ENCODE data around the gene ARHGEF2.
A peak's percentile ranks its signal among the peaks of the same experiment; 100 is the strongest.

The ARHGEF2 gene

GRCh38 chr1:155966750-155967149, 11.6 kb downstream of the ARHGEF2 start:
- TF ChIP-seq CTCF (IDR thresholded peaks at IDR 0.05; ENCODE audit: low read depth, low read length, missing control alignments): no peak
- Histone ChIP-seq H3K36me3 (replicated peaks) (peaks cover 70% of the 10 kb centered on the region), H3K27me3 (replicated peaks) (no peaks in the 10 kb centered on the region), H3K27ac (no peak overlapping the region), H3K4me3 (ENCODE audit: low read depth, low read length) (no peak overlapping the region)
- no peak for DNase-seq
- in situ Hi-C loops (cut with HindIII; ENCODE audit: low pct_ligation_motif_present, low sequenced_read_pairs): no loop called here

GRCh38 chr1:155966135-155966534, 12.2 kb downstream of the ARHGEF2 start:
- TF ChIP-seq CTCF (IDR thresholded peaks at IDR 0.05; ENCODE audit: low read depth, low read length, missing control alignments): peak; percentile 48
- in situ Hi-C loops (cut with HindIII; ENCODE audit: low pct_ligation_motif_present, low sequenced_read_pairs): no loop called here
- Histone ChIP-seq H3K27ac (no peak overlapping the region), H3K4me3 (ENCODE audit: low read depth, low read length) (no peak overlapping the region), H3K27me3 (replicated peaks) (no peaks in the 10 kb centered on the region), H3K36me3 (replicated peaks) (peaks cover 75% of the 10 kb centered on the region)
- no peak for DNase-seq

GRCh38 chr1:155964193-155964592, 14.2 kb downstream of the ARHGEF2 start:
- in situ Hi-C loops (cut with HindIII; ENCODE audit: low pct_ligation_motif_present, low sequenced_read_pairs): no loop called here
- Histone ChIP-seq H3K27me3 (replicated peaks) (no peaks in the 10 kb centered on the region), H3K4me3 (ENCODE audit: low read depth, low read length) (no peak overlapping the region), H3K36me3 (replicated peaks) (peaks cover 86% of the 10 kb centered on the region), H3K27ac (no peak overlapping the region)
- no peak for DNase-seq
- TF ChIP-seq CTCF (IDR thresholded peaks at IDR 0.05; ENCODE audit: low read depth, low read length, missing control alignments): no peak

- no peak for TF ChIP-seq CTCF (IDR thresholded peaks at IDR 0.05; ENCODE audit: low read depth, low read length, missing control alignments)
- Histone ChIP-seq H3K4me3 (ENCODE audit: low read depth, low read length) (no peak overlapping the region), H3K36me3 (replicated peaks) (peaks cover 87% of the 10 kb centered on the region), H3K27ac (peak overlapping the region; percentile 85), H3K27me3 (replicated peaks) (no peaks in the 10 kb centered on the region)
- in situ Hi-C loops (cut with HindIII; ENCODE audit: low pct_ligation_motif_present, low sequenced_read_pairs): no loop called here
- no peak for DNase-seq
Measured at GRCh38 chr1:155962599-155963211, 15.6 kb downstream of the ARHGEF2 start.

GRCh38 chr1:155961937-155962336, 16.4 kb downstream of the ARHGEF2 start:
- no peaks in the 10 kb centered on the region for H3K27me3 ChIP-seq (replicated peaks)
- peak overlapping the region; percentile 85 for H3K27ac ChIP-seq
- no peak overlapping the region for H3K4me3 ChIP-seq (ENCODE audit: low read depth, low read length)
- peak; percentile 96 for DNase-seq
- TF ChIP-seq CTCF (IDR thresholded peaks at IDR 0.05; ENCODE audit: low read depth, low read length, missing control alignments): peak; percentile 65
- in situ Hi-C loops (cut with HindIII; ENCODE audit: low pct_ligation_motif_present, low sequenced_read_pairs): no loop called here
- peaks cover 87% of the 10 kb centered on the region for H3K36me3 ChIP-seq (replicated peaks)
